HCT116 (cell line): ENCODE data around the gene SLC24A3. TPM values are rescaled to one million over a fixed set of nuclear protein-coding genes. Genes with fewer than 3 reads are reported as not detected.

Experiments
- ATAC-seq: fragments of 200-7000 bp; cut with Tn5 transposase; 2 replicates; pipeline ENCODE4 v1.9.1; 2020; ENCODE audit warnings: mild to moderate bottlenecking, moderate library complexity
- BruUV-seq: library from RNA; stranded (reverse); fragments of 400-500 nt; replicated peaks from 2 replicates; lab custom pipeline; 2021; lab: Mats Ljungman, UMichigan
- CTCF ChIA-PET: fragments of 300-600 bp; sonication (Branson Sonifier 250); formaldehyde crosslinking; loops from one replicate; lab custom pipeline; 2021; ENCODE audit warnings: antibody characterized with exemption; lab: Charles Lee
- POLR2A ChIA-PET: fragments of 300-600, 350-600 bp; sonication (Branson Sonifier 250); formaldehyde crosslinking; loops from one replicate; lab custom pipeline; 2021; ENCODE audit warnings: antibody characterized with exemption; lab: Charles Lee
- RAD21 ChIA-PET, 2 experiments: fragments of 300-600 bp; sonication (Branson Sonifier 250); formaldehyde crosslinking; loops; one replicate each; lab custom pipeline; 2023; ENCODE audit warnings: low total read pairs in 2 of 2; ENCODE audit not compliant: uncharacterized antibody in 2 of 2, unreplicated experiment in 2 of 2, low non-redundant PET in 1 of 2; lab: Charles Lee
- DNase-seq: peaks from one replicate; pipeline ENCODE4 v3.0.0-alpha.2; 2010; ENCODE audit warnings: low read depth, low spot score
- H2AFZ ChIP-seq: fragments of 200-600 bp; shearing (Covaris generic), sonication (generic); 2 replicates; pipeline ENCODE4 v1.6.1; 2017; ENCODE audit warnings: low read depth, mixed run types, mixed read lengths, antibody characterized with exemption, low read length; ENCODE audit not compliant: poor library complexity, severe bottlenecking
- H3K27ac ChIP-seq: 2 replicates; pipeline ENCODE4 v1.5.1; 2012; ENCODE audit warnings: low read depth, low read length
- H3K27me3 ChIP-seq: fragments of 200-600 bp; sonication (generic); 2 replicates; pipeline ENCODE4 v1.6.1; 2016; ENCODE audit warnings: mixed run types, low read length, mixed read lengths; ENCODE audit not compliant: insufficient read depth
- H3K36me3 ChIP-seq, 2 experiments: fragments of 200-500 bp in 1 of 2; fragments of 200-600 bp in 1 of 2; sonication (Bioruptor generic) in 1 of 2; sonication (generic) in 1 of 2; 2 replicates each; pipeline versions ENCODE4 v1.5.1 to v1.6.1; 2014 to 2016; ENCODE audit warnings: low read length in 2 of 2, inconsistent platforms in 1 of 2, mixed read lengths in 1 of 2, mixed run types in 1 of 2; ENCODE audit not compliant: insufficient read depth in 2 of 2, control insufficient read depth in 1 of 2
- H3K4me1 ChIP-seq, 2 experiments: fragments of 200-600 bp in 1 of 2; sonication (generic) in 1 of 2; 2 replicates each; pipeline versions ENCODE4 v1.5.1 to v1.6.1; 2012 to 2017; ENCODE audit warnings: low read length in 2 of 2, inconsistent platforms in 1 of 2, mild to moderate bottlenecking in 1 of 2, mixed read lengths in 1 of 2, mixed run types in 1 of 2, moderate library complexity in 1 of 2; ENCODE audit not compliant: insufficient read depth in 2 of 2, control insufficient read depth in 1 of 2
- H3K4me2 ChIP-seq: fragments of 200-600 bp; sonication (generic); 2 replicates; pipeline ENCODE4 v1.6.1; 2017; ENCODE audit warnings: mixed run types, low read length, mixed read lengths
- H3K4me3 ChIP-seq, 2 experiments: fragments of 200-600 bp in 1 of 2; sonication (generic) in 1 of 2; replicated peaks in 1 of 2; 2 replicates each; pipeline ENCODE4 v1.5.1; 2011 to 2016; ENCODE audit warnings: low read length in 2 of 2, control low read depth in 1 of 2, low read depth in 1 of 2, mild to moderate bottlenecking in 1 of 2, mixed read lengths in 1 of 2, mixed run types in 1 of 2
- H3K79me2 ChIP-seq: fragments of 200-600 bp; sonication (generic); 2 replicates; pipeline ENCODE4 v1.6.1; 2017; ENCODE audit warnings: mild to moderate bottlenecking, mixed run types, low read length, moderate library complexity, mixed read lengths; ENCODE audit not compliant: insufficient read depth
- H3K9ac ChIP-seq: fragments of 200-600 bp; sonication (generic); 2 replicates; pipeline ENCODE4 v1.6.1; 2016; ENCODE audit warnings: low read length, mixed read lengths
- H3K9me2 ChIP-seq: fragments of 200-600 bp; sonication (generic), shearing (Covaris generic); 2 replicates; pipeline ENCODE4 v1.6.1; 2017; ENCODE audit warnings: mixed run types, mild to moderate bottlenecking, moderate library complexity; ENCODE audit not compliant: insufficient read depth
- H3K9me3 ChIP-seq, 2 experiments: fragments of 200-500 bp in 1 of 2; fragments of 200-600 bp in 1 of 2; sonication (Bioruptor generic) in 1 of 2; sonication (generic) in 1 of 2; 2 replicates each; pipeline ENCODE4 v1.6.1; 2014 to 2017; ENCODE audit warnings: low read length in 2 of 2, mixed read lengths in 2 of 2, inconsistent platforms in 1 of 2, low read depth in 1 of 2, mild to moderate bottlenecking in 1 of 2, mixed run types in 1 of 2, moderate library complexity in 1 of 2; ENCODE audit not compliant: control insufficient read depth in 1 of 2, insufficient read depth in 1 of 2
- H4K20me1 ChIP-seq: fragments of 200-600 bp; sonication (generic), shearing (Covaris generic); 2 replicates; pipeline ENCODE4 v1.6.1; 2017; ENCODE audit warnings: mixed run types, mild to moderate bottlenecking, moderate library complexity; ENCODE audit not compliant: insufficient read depth
- CBX3 ChIP-seq: IDR thresholded peaks from 2 replicates; pipeline ENCODE4 v1.6.1; 2012; ENCODE audit warnings: low read depth
- CEBPB ChIP-seq: IDR thresholded peaks from 2 replicates; pipeline ENCODE4 v1.6.1; 2012; ENCODE audit warnings: low read depth
- CTCF ChIP-seq, 3 experiments: fragments of 200-600 bp in 1 of 3; sonication (generic) in 1 of 3; IDR thresholded peaks in 2 of 3; conservative IDR thresholded peaks in 1 of 3; 2 replicates each; pipeline ENCODE4 v1.5.1; 2012 to 2017; ENCODE audit warnings: low read depth in 2 of 3, low read length in 2 of 3, antibody characterized with exemption in 1 of 3, borderline replicate concordance in 1 of 3, control low read depth in 1 of 3, mild to moderate bottlenecking in 1 of 3, mixed read lengths in 1 of 3, mixed run types in 1 of 3, moderate library complexity in 1 of 3; ENCODE audit not compliant: insufficient read depth in 1 of 3
- EGR1 ChIP-seq: IDR thresholded peaks from 2 replicates; pipeline ENCODE4 v1.6.1; 2012; ENCODE audit warnings: low read depth
- ELF1 ChIP-seq: IDR thresholded peaks from 2 replicates; pipeline ENCODE4 v1.6.1; 2012; ENCODE audit warnings: low read depth, borderline replicate concordance
- FOSL1 ChIP-seq: IDR thresholded peaks from 2 replicates; pipeline ENCODE4 v1.6.1; 2012; ENCODE audit warnings: low read depth
- JUND ChIP-seq: IDR thresholded peaks from 2 replicates; pipeline ENCODE4 v1.6.1; 2012
- MAX ChIP-seq: IDR thresholded peaks from 2 replicates; pipeline ENCODE4 v1.6.1; 2012
- POLR2A ChIP-seq: IDR thresholded peaks from 2 replicates; pipeline ENCODE4 v1.7.0; 2011; ENCODE audit warnings: borderline replicate concordance; ENCODE audit not compliant: insufficient read depth, insufficient read length; ENCODE audit errors: extremely low read depth
- RAD21 ChIP-seq: IDR thresholded peaks from 2 replicates; pipeline ENCODE4 v1.6.1; 2012; ENCODE audit warnings: low read depth, mild to moderate bottlenecking
- REST ChIP-seq: IDR thresholded peaks from 2 replicates; pipeline ENCODE4 v1.6.1; 2012; ENCODE audit warnings: low read depth
- SIN3A ChIP-seq: IDR thresholded peaks from 2 replicates; pipeline ENCODE4 v1.6.1; 2012; ENCODE audit warnings: low read depth
- SP1 ChIP-seq: IDR thresholded peaks from 2 replicates; pipeline ENCODE4 v1.6.1; 2012; ENCODE audit warnings: low read depth
- TCF7L2 ChIP-seq: IDR thresholded peaks from 2 replicates; pipeline ENCODE4 v1.7.0; 2011; ENCODE audit warnings: borderline replicate concordance, inconsistent platforms; ENCODE audit not compliant: insufficient read depth, insufficient read length; ENCODE audit errors: extremely low read depth
- YY1 ChIP-seq: IDR thresholded peaks from 2 replicates; pipeline ENCODE4 v1.6.1; 2011; ENCODE audit warnings: low read length, low read depth, moderate library complexity, mild to moderate bottlenecking; ENCODE audit not compliant: insufficient replicate concordance; ENCODE audit errors: extremely low read depth
- ZFX ChIP-seq: fragments of 450-650 bp; IDR thresholded peaks from 2 replicates; pipeline ENCODE4 v1.6.1; 2017
- intact Hi-C: fragments of 100-400 bp; cut with micrococcal nuclease; formaldehyde crosslinking; loops from 2 replicates; pipeline ENCODE4 v1.10.0; 2022
- total RNA-seq: library from RNA; stranded (reverse); gene quantifications from one replicate; pipeline ENCODE4 v1.2.1, GENCODE V29; 2021; ENCODE audit not compliant: unreplicated experiment

Gene SLC24A3
- total RNA-seq, 1 experiment from 2014 or later = not detected

GRCh38 chr20:19737025-19737424, 524.6 kb downstream of the SLC24A3 start:
- TF ChIP-seq YY1 (no peak), FOSL1 (peak; percentile 44; the same call in 1 of the 2 replicates), CEBPB (peak; percentile 61; the same call in 1 of the 2 replicates)
- DNase-seq (no peak), ATAC-seq (no peak; the same call in 1 of the 2 replicates)
- H3K27ac ChIP-seq = no peak overlapping the region
- H4K20me1 ChIP-seq = no peaks in the 10 kb centered on the region
- CTCF ChIA-PET = interaction anchor here (1.0 kb wide), 1 partner anchor 46 kb away, joined by 3 read pairs; no protein-coding TSS in a partner anchor
- intact Hi-C loops = no loop called here
- no peaks in the 10 kb centered on the region for H3K79me2 ChIP-seq
- peak overlapping the region; percentile 32 for H3K4me2 ChIP-seq
- BruUV-seq = no TSS peak
- POLR2A ChIA-PET = no interaction called here
- H3K4me3 ChIP-seq = no peak overlapping the region
- no peak overlapping the region for H3K9ac ChIP-seq
- RAD21 ChIA-PET = no interaction called here
- no peaks in the 10 kb centered on the region for H3K36me3 ChIP-seq
- H3K9me2 ChIP-seq = no peaks in the 10 kb centered on the region
- H2AFZ ChIP-seq = peak overlapping the region; percentile 77
- no peaks in the 10 kb centered on the region for H3K9me3 ChIP-seq
- H3K4me1 ChIP-seq = peaks cover 4 to 34% of the 10 kb centered on the region in 2 experiments; a peak in 3 of 4 replicates
- no peaks in the 10 kb centered on the region for H3K27me3 ChIP-seq

GRCh38 chr20:19738951-19739350, 526.5 kb downstream of the SLC24A3 start:
- H3K9ac ChIP-seq = no peak overlapping the region
- no peaks in the 10 kb centered on the region for H3K9me2 ChIP-seq
- RAD21 ChIA-PET = no interaction called here
- CTCF ChIA-PET = no interaction called here
- H2AFZ ChIP-seq = no peak overlapping the region
- ATAC-seq (no peak), DNase-seq (no peak)
- POLR2A ChIA-PET = no interaction called here
- intact Hi-C loops = no loop called here
- H3K4me2 ChIP-seq = 0 out of 2 replicates have a peak overlapping the region, but pooled peaks have one; percentile 5
- no peaks in the 10 kb centered on the region for H4K20me1 ChIP-seq
- peaks cover 4 to 34% of the 10 kb centered on the region in 2 experiments; a peak in 3 of 4 replicates for H3K4me1 ChIP-seq
- H3K79me2 ChIP-seq = no peaks in the 10 kb centered on the region
- no TSS peak for BruUV-seq
- no peak overlapping the region for H3K27ac ChIP-seq
- no peak overlapping the region for H3K4me3 ChIP-seq
- H3K9me3 ChIP-seq = no peaks in the 10 kb centered on the region
- no peaks in the 10 kb centered on the region; the same call in 1 of the 2 replicates for H3K27me3 ChIP-seq
- H3K36me3 ChIP-seq = no peaks in the 10 kb centered on the region
- TF ChIP-seq JUND (no peak), REST (no peak), SIN3A (no peak), MAX (no peak), FOSL1 (no peak), EGR1 (no peak), CBX3 (no peak), ELF1 (no peak), RAD21 (no peak), YY1 (no peak), CTCF (IDR thresholded peaks at IDR 0.05 in 2 of 3, conservative IDR thresholded peaks at IDR 0.05 in 1 of 3; ENCODE audit: borderline replicate concordance in 1 of 3, insufficient read depth in 1 of 3, low read depth in 2 of 3, low read length in 2 of 3) (no peak), CEBPB (no peak), POLR2A (no peak), SP1 (no peak), TCF7L2 (no peak), ZFX (no peak)
